ENCODE measurements around the gene SLC9A9.

SLC9A9 gene

GRCh38 chr3:143637133-143637532 is 211.1 kb downstream of the SLC9A9 start:
- DNase-seq = no peak

GRCh38 chr3:143634991-143635390 is 213.3 kb downstream of the SLC9A9 start:
- DNase-seq = no peak

- no peak for DNase-seq
These were observed 213.8 kb downstream of the SLC9A9 start for GRCh38 chr3:143634427-143634826.

- DNase-seq = no peak
These were observed 214.5 kb downstream of the SLC9A9 start for GRCh38 chr3:143633816-143634215.

- no peak for DNase-seq
These were observed 218.5 kb downstream of the SLC9A9 start for GRCh38 chr3:143629726-143630125.

GRCh38 chr3:143628971-143629370 is 219.3 kb downstream of the SLC9A9 start:
- DNase-seq = no peak

GRCh38 chr3:143627336-143627735 is 220.9 kb downstream of the SLC9A9 start:
- no peak for DNase-seq

GRCh38 chr3:143619231-143619630 is 229.0 kb downstream of the SLC9A9 start:
- no peak for DNase-seq

GRCh38 chr3:143617050-143617449 is 231.2 kb downstream of the SLC9A9 start:
- DNase-seq = no peak

GRCh38 chr3:143613226-143613625 is 235.0 kb downstream of the SLC9A9 start:
- no peak for DNase-seq

- DNase-seq = no peak
These were observed 235.7 kb downstream of the SLC9A9 start for GRCh38 chr3:143612541-143612940.

GRCh38 chr3:143608966-143609365 is 239.3 kb downstream of the SLC9A9 start:
- no peak for DNase-seq

- DNase-seq = no peak
These were observed 242.9 kb downstream of the SLC9A9 start for GRCh38 chr3:143605233-143605950.

GRCh38 chr3:143604402-143605185 is 243.7 kb downstream of the SLC9A9 start:
- DNase-seq = no peak

GRCh38 chr3:143603774-143604173 is 244.5 kb downstream of the SLC9A9 start:
- DNase-seq = no peak

GRCh38 chr3:143601723-143602484 is 246.4 kb downstream of the SLC9A9 start:
- no peak for DNase-seq

GRCh38 chr3:143600756-143601718 is 247.2 kb downstream of the SLC9A9 start:
- no peak for DNase-seq

GRCh38 chr3:143597774-143598652 is 250.3 kb downstream of the SLC9A9 start:
- DNase-seq = no peak

- DNase-seq = no peak
These were observed 251.2 kb downstream of the SLC9A9 start for GRCh38 chr3:143596957-143597642.

- DNase-seq = no peak
These were observed 252.7 kb downstream of the SLC9A9 start for GRCh38 chr3:143595456-143596077.
